Neural progenitor cell (in vitro differentiated cells): ENCODE data around the gene KRT74.

Experiments used
- CTCF ChIP-seq: fragments of 200-600 bp; sonication (generic); IDR thresholded peaks from 2 replicates; pipeline ENCODE4 v1.5.1; 2017; ENCODE audit warnings: antibody characterized with exemption, mild to moderate bottlenecking
- EZH2 ChIP-seq: fragments of 200-600 bp; sonication (generic); IDR thresholded peaks from 2 replicates; pipeline ENCODE4 v1.6.1; 2017; ENCODE audit warnings: antibody characterized with exemption, mild to moderate bottlenecking, moderate library complexity
- EZH2phosphoT487 ChIP-seq: fragments of 200-600 bp; sonication (generic); IDR thresholded peaks from 2 replicates; pipeline ENCODE4 v1.6.1; 2017; ENCODE audit warnings: antibody characterized with exemption

GRCh38 chr12:52600475-52600874, 26.8 kb upstream of the KRT74 start:
- TF ChIP-seq CTCF (no peak), EZH2 (no peak), EZH2phosphoT487 (no peak)
